ENCODE measurements around the gene FREM1. TPM values are rescaled to one million over a fixed set of nuclear protein-coding genes. Genes with fewer than 3 reads are reported as not detected.

FREM1 gene
- total RNA-seq, 1 donor from 2014 or later = 1.7 TPM

GRCh38 chr9:14790628-14791027 is 119.6 kb downstream of the FREM1 start:
- Mint-ChIP-seq H3K27me3 (ENCODE audit: unreplicated experiment) (no peaks in the 10 kb centered on the region), H3K27ac (ENCODE audit: unreplicated experiment) (no peak overlapping the region), H3K4me3 (ENCODE audit: unreplicated experiment) (no peak overlapping the region), H3K4me1 (ENCODE audit: low read depth, unreplicated experiment) (no peaks in the 10 kb centered on the region), H3K36me3 (ENCODE audit: unreplicated experiment) (peaks cover 4% of the 10 kb centered on the region), H3K9me3 (ENCODE audit: unreplicated experiment) (no peaks in the 10 kb centered on the region)
- no peak for DNase-seq
- TF ChIP-seq CTCF (IDR thresholded peaks at IDR 0.05; ENCODE audit: partially characterized antibody, unreplicated experiment) = no peak

GRCh38 chr9:14788846-14789245 is 121.4 kb downstream of the FREM1 start:
- Mint-ChIP-seq H3K27me3 (ENCODE audit: unreplicated experiment) (no peaks in the 10 kb centered on the region), H3K27ac (ENCODE audit: unreplicated experiment) (no peak overlapping the region), H3K4me1 (ENCODE audit: low read depth, unreplicated experiment) (no peaks in the 10 kb centered on the region), H3K4me3 (ENCODE audit: unreplicated experiment) (no peak overlapping the region), H3K9me3 (ENCODE audit: unreplicated experiment) (no peaks in the 10 kb centered on the region), H3K36me3 (ENCODE audit: unreplicated experiment) (peaks cover 4% of the 10 kb centered on the region)
- DNase-seq = no peak
- no peak for TF ChIP-seq CTCF (IDR thresholded peaks at IDR 0.05; ENCODE audit: partially characterized antibody, unreplicated experiment)

- Mint-ChIP-seq H3K4me1 (ENCODE audit: low read depth, unreplicated experiment) (peaks cover 6% of the 10 kb centered on the region), H3K4me3 (ENCODE audit: unreplicated experiment) (no peak overlapping the region), H3K27ac (ENCODE audit: unreplicated experiment) (no peak overlapping the region)
Observed at GRCh38 chr9:14783358-14783757, 126.9 kb downstream of the FREM1 start.

GRCh38 chr9:14782286-14783051 is 127.8 kb downstream of the FREM1 start:
- Mint-ChIP-seq H3K27me3 (ENCODE audit: unreplicated experiment) (no peaks in the 10 kb centered on the region), H3K4me1 (ENCODE audit: low read depth, unreplicated experiment) (peaks cover 6% of the 10 kb centered on the region), H3K27ac (ENCODE audit: unreplicated experiment) (no peak overlapping the region), H3K9me3 (ENCODE audit: unreplicated experiment) (peaks cover 2% of the 10 kb centered on the region), H3K4me3 (ENCODE audit: unreplicated experiment) (no peak overlapping the region), H3K36me3 (ENCODE audit: unreplicated experiment) (no peaks in the 10 kb centered on the region)
- no peak for TF ChIP-seq CTCF (IDR thresholded peaks at IDR 0.05; ENCODE audit: partially characterized antibody, unreplicated experiment)
- no peak for DNase-seq

More at GRCh38 chr9:14783358-14783757, 126.9 kb downstream of the FREM1 start:
- DNase-seq = no peak
- peaks cover 2% of the 10 kb centered on the region for H3K9me3 Mint-ChIP-seq (ENCODE audit: unreplicated experiment)
- TF ChIP-seq CTCF (IDR thresholded peaks at IDR 0.05; ENCODE audit: partially characterized antibody, unreplicated experiment) = no peak
- H3K27me3 Mint-ChIP-seq (ENCODE audit: unreplicated experiment) = no peaks in the 10 kb centered on the region
- H3K36me3 Mint-ChIP-seq (ENCODE audit: unreplicated experiment) = peaks cover 4% of the 10 kb centered on the region

GRCh38 chr9:14780693-14781092 is 129.5 kb downstream of the FREM1 start:
- Mint-ChIP-seq H3K4me3 (ENCODE audit: unreplicated experiment) (no peak overlapping the region), H3K4me1 (ENCODE audit: low read depth, unreplicated experiment) (peaks cover 6% of the 10 kb centered on the region), H3K27ac (ENCODE audit: unreplicated experiment) (no peak overlapping the region), H3K36me3 (ENCODE audit: unreplicated experiment) (no peaks in the 10 kb centered on the region), H3K9me3 (ENCODE audit: unreplicated experiment) (peaks cover 2% of the 10 kb centered on the region), H3K27me3 (ENCODE audit: unreplicated experiment) (peaks cover 2% of the 10 kb centered on the region)
- DNase-seq = no peak
- no peak for TF ChIP-seq CTCF (IDR thresholded peaks at IDR 0.05; ENCODE audit: partially characterized antibody, unreplicated experiment)
